ENCODE measurements around the gene PKP4.

- no peak for TF ChIP-seq CTCF (IDR thresholded peaks at IDR 0.05)
- TF ChIP-seq POLR2AphosphoS5 (IDR thresholded peaks at IDR 0.05): no peak
These were observed 29.6 kb downstream of the PKP4 start for GRCh38 chr2:158486150-158486969.
